HCT116 (cell line): ENCODE results near the gene PTPRJ. TPM values are rescaled to one million over a fixed set of nuclear protein-coding genes. Genes with fewer than 3 reads are reported as not detected.
"Not testable (repeated sequence)": the region's sequence is repeated elsewhere in the genome, so short reads cannot be mapped to it uniquely, and the experiment has no call there.

ENCODE experiments used
- ATAC-seq: fragments of 200-7000 bp; cut with Tn5 transposase; 2 replicates; pipeline ENCODE4 v1.9.1; 2020; ENCODE audit warnings: mild to moderate bottlenecking, moderate library complexity
- BruUV-seq: library from RNA; stranded (reverse); fragments of 400-500 nt; replicated peaks from 2 replicates; lab custom pipeline; 2021; lab: Mats Ljungman, UMichigan
- CTCF ChIA-PET: fragments of 300-600 bp; sonication (Branson Sonifier 250); formaldehyde crosslinking; loops from one replicate; lab custom pipeline; 2021; ENCODE audit warnings: antibody characterized with exemption; lab: Charles Lee
- POLR2A ChIA-PET: fragments of 300-600, 350-600 bp; sonication (Branson Sonifier 250); formaldehyde crosslinking; loops from one replicate; lab custom pipeline; 2021; ENCODE audit warnings: antibody characterized with exemption; lab: Charles Lee
- RAD21 ChIA-PET, 2 experiments: fragments of 300-600 bp; sonication (Branson Sonifier 250); formaldehyde crosslinking; loops; one replicate each; lab custom pipeline; 2023; ENCODE audit warnings: low total read pairs in 2 of 2; ENCODE audit not compliant: uncharacterized antibody in 2 of 2, unreplicated experiment in 2 of 2, low non-redundant PET in 1 of 2; lab: Charles Lee
- DNase-seq: peaks from one replicate; pipeline ENCODE4 v3.0.0-alpha.2; 2010; ENCODE audit warnings: low read depth, low spot score
- H2AFZ ChIP-seq: fragments of 200-600 bp; shearing (Covaris generic), sonication (generic); 2 replicates; pipeline ENCODE4 v1.6.1; 2017; ENCODE audit warnings: low read depth, mixed run types, mixed read lengths, antibody characterized with exemption, low read length; ENCODE audit not compliant: poor library complexity, severe bottlenecking
- H3K27ac ChIP-seq: 2 replicates; pipeline ENCODE4 v1.5.1; 2012; ENCODE audit warnings: low read depth, low read length
- H3K27me3 ChIP-seq: fragments of 200-600 bp; sonication (generic); 2 replicates; pipeline ENCODE4 v1.6.1; 2016; ENCODE audit warnings: mixed run types, low read length, mixed read lengths; ENCODE audit not compliant: insufficient read depth
- H3K36me3 ChIP-seq, 2 experiments: fragments of 200-500 bp in 1 of 2; fragments of 200-600 bp in 1 of 2; sonication (Bioruptor generic) in 1 of 2; sonication (generic) in 1 of 2; 2 replicates each; pipeline versions ENCODE4 v1.5.1 to v1.6.1; 2014 to 2016; ENCODE audit warnings: low read length in 2 of 2, inconsistent platforms in 1 of 2, mixed read lengths in 1 of 2, mixed run types in 1 of 2; ENCODE audit not compliant: insufficient read depth in 2 of 2, control insufficient read depth in 1 of 2
- H3K4me1 ChIP-seq, 2 experiments: fragments of 200-600 bp in 1 of 2; sonication (generic) in 1 of 2; 2 replicates each; pipeline versions ENCODE4 v1.5.1 to v1.6.1; 2012 to 2017; ENCODE audit warnings: low read length in 2 of 2, inconsistent platforms in 1 of 2, mild to moderate bottlenecking in 1 of 2, mixed read lengths in 1 of 2, mixed run types in 1 of 2, moderate library complexity in 1 of 2; ENCODE audit not compliant: insufficient read depth in 2 of 2, control insufficient read depth in 1 of 2
- H3K4me2 ChIP-seq: fragments of 200-600 bp; sonication (generic); 2 replicates; pipeline ENCODE4 v1.6.1; 2017; ENCODE audit warnings: mixed run types, low read length, mixed read lengths
- H3K4me3 ChIP-seq, 2 experiments: fragments of 200-600 bp in 1 of 2; sonication (generic) in 1 of 2; replicated peaks in 1 of 2; 2 replicates each; pipeline ENCODE4 v1.5.1; 2011 to 2016; ENCODE audit warnings: low read length in 2 of 2, control low read depth in 1 of 2, low read depth in 1 of 2, mild to moderate bottlenecking in 1 of 2, mixed read lengths in 1 of 2, mixed run types in 1 of 2
- H3K79me2 ChIP-seq: fragments of 200-600 bp; sonication (generic); 2 replicates; pipeline ENCODE4 v1.6.1; 2017; ENCODE audit warnings: mild to moderate bottlenecking, mixed run types, low read length, moderate library complexity, mixed read lengths; ENCODE audit not compliant: insufficient read depth
- H3K9ac ChIP-seq: fragments of 200-600 bp; sonication (generic); 2 replicates; pipeline ENCODE4 v1.6.1; 2016; ENCODE audit warnings: low read length, mixed read lengths
- H3K9me2 ChIP-seq: fragments of 200-600 bp; sonication (generic), shearing (Covaris generic); 2 replicates; pipeline ENCODE4 v1.6.1; 2017; ENCODE audit warnings: mixed run types, mild to moderate bottlenecking, moderate library complexity; ENCODE audit not compliant: insufficient read depth
- H3K9me3 ChIP-seq, 2 experiments: fragments of 200-500 bp in 1 of 2; fragments of 200-600 bp in 1 of 2; sonication (Bioruptor generic) in 1 of 2; sonication (generic) in 1 of 2; 2 replicates each; pipeline ENCODE4 v1.6.1; 2014 to 2017; ENCODE audit warnings: low read length in 2 of 2, mixed read lengths in 2 of 2, inconsistent platforms in 1 of 2, low read depth in 1 of 2, mild to moderate bottlenecking in 1 of 2, mixed run types in 1 of 2, moderate library complexity in 1 of 2; ENCODE audit not compliant: control insufficient read depth in 1 of 2, insufficient read depth in 1 of 2
- H4K20me1 ChIP-seq: fragments of 200-600 bp; sonication (generic), shearing (Covaris generic); 2 replicates; pipeline ENCODE4 v1.6.1; 2017; ENCODE audit warnings: mixed run types, mild to moderate bottlenecking, moderate library complexity; ENCODE audit not compliant: insufficient read depth
- EGR1 ChIP-seq: IDR thresholded peaks from 2 replicates; pipeline ENCODE4 v1.6.1; 2012; ENCODE audit warnings: low read depth
- EZH2 ChIP-seq: fragments of 200-600 bp; sonication (generic); IDR thresholded peaks from 2 replicates; pipeline ENCODE4 v1.6.1; 2017; ENCODE audit warnings: antibody characterized with exemption, mixed run types
- EZH2phosphoT487 ChIP-seq: fragments of 200-600 bp; IDR thresholded peaks from 2 replicates; pipeline ENCODE4 v1.6.1; 2018; ENCODE audit warnings: antibody characterized with exemption, borderline replicate concordance
- FOSL1 ChIP-seq: IDR thresholded peaks from 2 replicates; pipeline ENCODE4 v1.6.1; 2012; ENCODE audit warnings: low read depth
- RAD21 ChIP-seq: IDR thresholded peaks from 2 replicates; pipeline ENCODE4 v1.6.1; 2012; ENCODE audit warnings: low read depth, mild to moderate bottlenecking
- SP1 ChIP-seq: IDR thresholded peaks from 2 replicates; pipeline ENCODE4 v1.6.1; 2012; ENCODE audit warnings: low read depth
- TCF7L2 ChIP-seq: IDR thresholded peaks from 2 replicates; pipeline ENCODE4 v1.7.0; 2011; ENCODE audit warnings: borderline replicate concordance, inconsistent platforms; ENCODE audit not compliant: insufficient read depth, insufficient read length; ENCODE audit errors: extremely low read depth
- YY1 ChIP-seq: IDR thresholded peaks from 2 replicates; pipeline ENCODE4 v1.6.1; 2011; ENCODE audit warnings: low read length, low read depth, moderate library complexity, mild to moderate bottlenecking; ENCODE audit not compliant: insufficient replicate concordance; ENCODE audit errors: extremely low read depth
- ZBTB33 ChIP-seq: IDR thresholded peaks from 2 replicates; pipeline ENCODE4 v1.6.1; 2011; ENCODE audit warnings: mild to moderate bottlenecking, low read length, moderate library complexity; ENCODE audit not compliant: insufficient replicate concordance; ENCODE audit errors: extremely low read depth
- intact Hi-C: fragments of 100-400 bp; cut with micrococcal nuclease; formaldehyde crosslinking; loops from 2 replicates; pipeline ENCODE4 v1.10.0; 2022
- total RNA-seq: library from RNA; stranded (reverse); gene quantifications from one replicate; pipeline ENCODE4 v1.2.1, GENCODE V29; 2021; ENCODE audit not compliant: unreplicated experiment

The PTPRJ gene
- total RNA-seq, 1 experiment from 2014 or later = 19.1 TPM

DNA sequence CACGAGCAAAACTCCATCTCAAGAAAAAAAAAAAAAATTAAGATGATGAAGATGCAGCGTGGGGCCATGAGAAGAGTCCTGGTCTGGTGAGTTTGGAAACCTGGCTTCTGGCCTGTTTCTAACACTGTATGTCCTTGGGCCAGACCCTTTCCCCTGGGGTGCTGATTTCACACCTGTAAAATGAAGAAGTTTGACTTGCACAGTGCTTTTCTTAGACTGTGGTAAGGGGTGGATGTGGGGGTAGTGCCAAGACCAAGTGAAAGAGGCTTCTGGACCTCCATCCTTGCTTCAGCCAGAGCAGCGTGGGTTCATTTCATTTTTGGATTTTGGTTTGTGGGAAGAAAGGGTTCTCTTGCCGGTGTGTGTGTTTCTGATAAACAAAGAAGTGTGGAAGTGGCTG is 42.1 kb downstream of the PTPRJ start:
- H3K9me2 ChIP-seq = no peaks in the 10 kb centered on the region
- peaks cover 5% of the 10 kb centered on the region; the same call in 1 of the 2 replicates for H3K79me2 ChIP-seq
- no peaks in the 10 kb centered on the region for H3K4me1 ChIP-seq
- H3K4me2 ChIP-seq = no peak overlapping the region
- CTCF ChIA-PET = no interaction called here
- no peaks in the 10 kb centered on the region for H3K36me3 ChIP-seq
- intact Hi-C loops = no loop called here
- H3K4me3 ChIP-seq = no peak overlapping the region
- POLR2A ChIA-PET = no interaction called here
- TF ChIP-seq ZBTB33 (no peak), EGR1 (no peak), RAD21 (no peak), EZH2phosphoT487 (no peak), YY1 (no peak), EZH2 (no peak), FOSL1 (no peak), TCF7L2 (no peak), SP1 (no peak)
- H3K9ac ChIP-seq = no peak overlapping the region
- no peaks in the 10 kb centered on the region for H3K9me3 ChIP-seq
- no peaks in the 10 kb centered on the region for H3K27me3 ChIP-seq
- no peak overlapping the region for H2AFZ ChIP-seq
- BruUV-seq = no TSS peak
- no peak for ATAC-seq
- RAD21 ChIA-PET = no interaction called here
- no peak overlapping the region for H3K27ac ChIP-seq
- no peak for DNase-seq
- no peaks in the 10 kb centered on the region; the same call in 1 of the 2 replicates for H4K20me1 ChIP-seq

- DNase-seq, H4K20me1 ChIP-seq, H2AFZ ChIP-seq, H3K79me2 ChIP-seq, BruUV-seq, H3K4me2 ChIP-seq, H3K36me3 ChIP-seq, CTCF ChIA-PET, H3K9me3 ChIP-seq, H3K9ac ChIP-seq, H3K27ac ChIP-seq, POLR2A ChIA-PET, RAD21 ChIA-PET, H3K4me1 ChIP-seq, H3K27me3 ChIP-seq, intact Hi-C loops, H3K9me2 ChIP-seq, ATAC-seq, H3K4me3 ChIP-seq: not testable (repeated sequence)
Observed at GRCh38 chr11:48023608-48024007, 43.2 kb downstream of the PTPRJ start.
